Neural cell (in vitro differentiated cells): ENCODE results near the gene TIPARP.

Experiments used
- CTCF ChIP-seq: fragments of 450-650 bp; IDR thresholded peaks from 2 replicates; pipeline ENCODE4 v1.5.1; 2014; ENCODE audit warnings: antibody characterized with exemption, mild to moderate bottlenecking, moderate library complexity; ENCODE audit not compliant: poor library complexity, severe bottlenecking
- POLR2AphosphoS5 ChIP-seq: IDR thresholded peaks from 2 replicates; pipeline ENCODE4 v1.6.1; 2012
- RAD21 ChIP-seq: fragments of 450-650 bp; conservative IDR thresholded peaks from 2 replicates; pipeline ENCODE4 v1.6.1; 2014; ENCODE audit warnings: antibody characterized with exemption, mild to moderate bottlenecking, moderate library complexity
- SMC3 ChIP-seq: fragments of 450-650 bp; conservative IDR thresholded peaks from 2 replicates; pipeline ENCODE4 v1.6.1; 2014; ENCODE audit warnings: antibody characterized with exemption, mild to moderate bottlenecking, moderate library complexity; ENCODE audit not compliant: poor library complexity

DNA sequence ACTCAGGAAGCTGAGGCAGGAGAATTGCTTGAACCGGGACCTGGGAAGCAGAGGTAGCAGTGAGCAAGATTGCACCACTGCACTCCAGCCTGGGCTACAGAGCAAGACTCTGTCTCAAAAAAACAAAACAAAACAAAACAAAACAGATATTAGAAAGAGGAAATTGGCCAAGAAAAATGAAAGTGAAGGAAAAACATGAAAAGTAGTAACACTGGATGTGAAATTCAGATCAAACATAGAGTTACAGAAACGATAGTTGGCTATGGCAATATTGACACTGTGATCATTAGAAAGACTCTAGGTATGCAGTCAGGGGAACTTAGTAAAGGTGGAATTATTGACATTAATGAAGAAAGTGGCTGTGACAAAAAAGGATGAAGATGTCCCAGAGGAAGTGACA, 13.2 kb upstream of the TIPARP start:
- no peak for TF ChIP-seq RAD21
- TF ChIP-seq CTCF: no peak
- no peak for TF ChIP-seq POLR2AphosphoS5
- TF ChIP-seq SMC3: no peak
